ENCODE measurements around the gene UBR3.
"Not testable (repeated sequence)": the region's sequence is repeated elsewhere in the genome, so short reads cannot be mapped to it uniquely, and the experiment has no call there.

Gene UBR3

DNA sequence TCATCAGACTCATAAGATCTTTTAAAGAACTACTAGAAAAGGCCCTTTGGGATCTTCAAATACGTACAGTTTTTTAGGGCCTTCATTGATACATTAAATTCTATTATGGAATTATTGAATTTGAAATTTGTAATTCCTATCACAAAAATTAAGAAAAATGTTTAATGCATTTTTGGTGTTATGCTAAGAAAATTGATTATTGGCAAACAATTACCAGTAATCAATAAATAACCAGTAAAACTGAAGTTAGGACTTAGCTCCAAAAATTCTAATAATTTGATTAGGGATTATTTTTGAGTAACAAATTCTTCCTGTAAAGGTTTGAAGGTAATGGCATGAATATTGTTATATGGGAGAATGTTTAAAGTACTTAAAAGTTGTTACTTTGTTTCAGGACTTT is 119.3 kb downstream of the UBR3 start:
- H3K4me3 ChIP-seq (ENCODE audit: low read depth, low read length) = no peak overlapping the region
- no peak for DNase-seq (ENCODE audit: low read depth, low spot score)
- TF ChIP-seq, protein P1, sequence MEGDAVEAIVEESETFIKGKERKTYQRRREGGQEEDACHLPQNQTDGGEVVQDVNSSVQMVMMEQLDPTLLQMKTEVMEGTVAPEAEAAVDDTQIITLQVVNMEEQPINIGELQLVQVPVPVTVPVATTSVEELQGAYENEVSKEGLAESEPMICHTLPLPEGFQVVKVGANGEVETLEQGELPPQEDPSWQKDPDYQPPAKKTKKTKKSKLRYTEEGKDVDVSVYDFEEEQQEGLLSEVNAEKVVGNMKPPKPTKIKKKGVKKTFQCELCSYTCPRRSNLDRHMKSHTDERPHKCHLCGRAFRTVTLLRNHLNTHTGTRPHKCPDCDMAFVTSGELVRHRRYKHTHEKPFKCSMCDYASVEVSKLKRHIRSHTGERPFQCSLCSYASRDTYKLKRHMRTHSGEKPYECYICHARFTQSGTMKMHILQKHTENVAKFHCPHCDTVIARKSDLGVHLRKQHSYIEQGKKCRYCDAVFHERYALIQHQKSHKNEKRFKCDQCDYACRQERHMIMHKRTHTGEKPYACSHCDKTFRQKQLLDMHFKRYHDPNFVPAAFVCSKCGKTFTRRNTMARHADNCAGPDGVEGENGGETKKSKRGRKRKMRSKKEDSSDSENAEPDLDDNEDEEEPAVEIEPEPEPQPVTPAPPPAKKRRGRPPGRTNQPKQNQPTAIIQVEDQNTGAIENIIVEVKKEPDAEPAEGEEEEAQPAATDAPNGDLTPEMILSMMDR (IDR thresholded peaks at IDR 0.05; ENCODE audit: insufficient read depth, low read length, missing control alignments) = no peak
- ChIA-PET CTCF (interaction anchor here (0.7 kb wide), 1 partner anchor 10 kb away, joined by 3 read pairs; no protein-coding TSS in a partner anchor), POLR2A (no interaction called here)

GRCh38 chr2:169955940-169956339 is 128.7 kb downstream of the UBR3 start:
- no peak for DNase-seq (ENCODE audit: low read depth, low spot score)
- ChIA-PET CTCF (no interaction called here), POLR2A (no interaction called here)
- TF ChIP-seq, protein P1 (IDR thresholded peaks at IDR 0.05; ENCODE audit: insufficient read depth, low read length, missing control alignments) = no peak
- no peak overlapping the region for H3K4me3 ChIP-seq (ENCODE audit: low read depth, low read length)

DNA sequence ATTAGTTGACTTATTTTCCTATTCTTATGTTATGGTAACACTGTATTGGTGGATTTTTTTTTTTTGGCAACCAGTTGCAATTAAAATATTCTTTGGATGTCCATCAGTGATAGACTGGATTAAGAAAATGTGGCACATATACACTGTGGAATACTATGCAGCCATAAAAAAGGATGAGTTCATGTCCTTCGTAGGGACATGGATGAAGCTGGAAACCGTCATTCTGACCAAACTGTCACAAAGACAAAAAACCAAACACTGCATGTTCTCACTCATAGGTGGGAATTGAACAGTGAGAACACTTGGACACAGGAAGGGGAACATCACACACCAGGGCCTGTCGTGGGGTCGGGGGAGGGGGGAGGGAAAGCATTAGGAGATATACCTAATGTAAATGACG is 130.0 kb downstream of the UBR3 start:
- POLR2A ChIA-PET; DNase-seq (ENCODE audit: low read depth, low spot score); H3K4me3 ChIP-seq (ENCODE audit: low read depth, low read length); CTCF ChIA-PET: not testable (repeated sequence)

DNA sequence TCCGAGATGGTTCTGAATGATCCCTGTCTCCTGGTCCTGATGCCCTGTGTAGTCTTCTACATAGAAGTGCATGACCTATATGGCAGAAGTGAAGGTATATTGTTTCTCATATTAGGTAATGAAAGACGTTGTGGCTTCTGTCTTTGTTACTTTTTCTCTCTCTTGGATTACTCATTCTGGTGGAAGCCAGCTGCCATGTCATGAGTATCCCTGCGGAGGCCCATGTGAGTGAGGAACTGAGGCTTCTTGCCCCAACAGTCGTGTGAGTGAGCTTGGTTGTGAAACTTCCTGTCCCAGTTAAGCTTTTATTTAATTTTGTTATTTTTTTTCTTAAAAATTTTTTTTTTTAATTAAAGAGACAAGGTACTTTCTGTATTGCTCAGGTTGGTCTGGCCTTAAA is 134.7 kb downstream of the UBR3 start:
- CTCF ChIA-PET = no interaction called here
- POLR2A ChIA-PET = no interaction called here
- no peak for DNase-seq (ENCODE audit: low read depth, low spot score)
- H3K4me3 ChIP-seq (ENCODE audit: low read depth, low read length) = no peak overlapping the region
- TF ChIP-seq, protein P1 (IDR thresholded peaks at IDR 0.05; ENCODE audit: insufficient read depth, low read length, missing control alignments) = no peak

DNA sequence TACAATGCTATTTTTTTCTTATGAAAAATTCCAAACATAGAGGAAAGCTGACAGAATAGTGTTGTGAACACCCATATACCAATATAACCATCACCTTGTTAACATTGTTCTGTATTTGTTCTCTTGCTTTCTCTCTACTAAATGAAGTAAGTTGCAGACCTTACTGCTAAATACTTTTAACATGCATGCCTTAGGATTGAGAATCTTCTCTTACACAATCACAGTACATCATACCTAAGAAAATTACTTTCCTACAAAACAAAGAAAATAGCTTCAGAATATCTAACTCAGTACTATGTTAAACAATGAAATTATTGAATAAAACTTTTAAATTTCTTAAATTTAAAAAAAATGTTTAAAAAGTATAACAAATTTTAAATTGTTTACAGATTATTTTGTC is 136.5 kb downstream of the UBR3 start:
- ChIA-PET POLR2A (no interaction called here), CTCF (interaction anchor here (1.4 kb wide), 1 partner anchor 35 kb away, joined by 3 read pairs; no protein-coding TSS in a partner anchor)
- TF ChIP-seq, protein P1 (IDR thresholded peaks at IDR 0.05; ENCODE audit: insufficient read depth, low read length, missing control alignments) = no peak

GRCh38 chr2:169964740-169965139 is 137.5 kb downstream of the UBR3 start:
- no peak overlapping the region for H3K4me3 ChIP-seq (ENCODE audit: low read depth, low read length)
- ChIA-PET POLR2A (no interaction called here), CTCF (interaction anchor here (1.4 kb wide), 1 partner anchor 36 kb away, joined by 3 read pairs; no protein-coding TSS in a partner anchor)
- TF ChIP-seq, protein P1 (IDR thresholded peaks at IDR 0.05; ENCODE audit: insufficient read depth, low read length, missing control alignments) = no peak
- DNase-seq (ENCODE audit: low read depth, low spot score) = no peak

More for the DNA sequence above, 136.5 kb downstream of the UBR3 start:
- H3K4me3 ChIP-seq (ENCODE audit: low read depth, low read length) = no peak overlapping the region
- DNase-seq (ENCODE audit: low read depth, low spot score) = no peak

GRCh38 chr2:169965495-169965894 is 138.2 kb downstream of the UBR3 start:
- no peak overlapping the region for H3K4me3 ChIP-seq (ENCODE audit: low read depth, low read length)
- no peak for DNase-seq (ENCODE audit: low read depth, low spot score)
- TF ChIP-seq, protein P1 (IDR thresholded peaks at IDR 0.05; ENCODE audit: insufficient read depth, low read length, missing control alignments) = no peak
- ChIA-PET CTCF (no interaction called here), POLR2A (no interaction called here)
